ENCODE results near the gene ERC2. TPM values are rescaled to one million over a fixed set of nuclear protein-coding genes. Genes with fewer than 3 reads are reported as not detected.

ERC2 gene
- polyA plus RNA-seq, 2 of the 4 experiments (the other 2 are of a cell fraction): 0.16 TPM; not detected in 1

GRCh38 chr3:55958605-55959004 is 509.7 kb downstream of the ERC2 start:
- TF ChIP-seq BHLHE40 (IDR thresholded peaks at IDR 0.05; ENCODE audit: low read depth, low read length): no peak
- no peak for TF ChIP-seq SMC3 (IDR thresholded peaks at IDR 0.05)
- TF ChIP-seq FOSL2 (IDR thresholded peaks at IDR 0.05): no peak
- no peak for TF ChIP-seq FOSL2 (CRISPR knock-in tag; IDR thresholded peaks at IDR 0.05)
- TF ChIP-seq MAFK (IDR thresholded peaks at IDR 0.05; ENCODE audit: partially characterized antibody): no peak
- no peak for TF ChIP-seq MAX (IDR thresholded peaks at IDR 0.05)
- no peak for TF ChIP-seq GATA3 (IDR thresholded peaks at IDR 0.05; ENCODE audit: borderline replicate concordance)
- no peak for TF ChIP-seq TFCP2L1 (CRISPR knock-in tag; IDR thresholded peaks at IDR 0.05)
- no peak for TF ChIP-seq ATOH8 (CRISPR knock-in tag; IDR thresholded peaks at IDR 0.05; ENCODE audit: low read depth)
- no peak for TF ChIP-seq PHF8 (IDR thresholded peaks at IDR 0.05; ENCODE audit: borderline replicate concordance, low read depth)
- no peak for TF ChIP-seq BCL3 (IDR thresholded peaks at IDR 0.05)
- ChIA-PET CTCF (interaction anchor here (0.5 kb wide), 1 partner anchor 350 kb away, joined by 3 read pairs; no protein-coding TSS in a partner anchor), POLR2A (no interaction called here)
- Histone ChIP-seq H3K27ac (no peak overlapping the region), H3K4me1 (no peaks in the 10 kb centered on the region), H3K4me2 (no peak overlapping the region), H3K4me3 (no peak overlapping the region), H3K9me3 (no peaks in the 10 kb centered on the region)
- 25% methylated on average over 2 of the region's 8 CpGs for WGBS (ENCODE audit: missing lambda C conversion rate)
- no peak for DNase-seq (ENCODE audit: low read depth in 1 of 2, low spot score in 1 of 2)
- ATAC-seq: no peak
- no peak for FAIRE-seq

- CTCF ChIA-PET: no interaction called here
Measured at GRCh38 chr3:55955891-55956477, 512.3 kb downstream of the ERC2 start.

GRCh38 chr3:55951388-55951787 is 516.9 kb downstream of the ERC2 start:
- no peak for FAIRE-seq
- H3K4me3 ChIP-seq: no peak overlapping the region
- ChIA-PET POLR2A (no interaction called here), CTCF (no interaction called here)
- H3K9me3 ChIP-seq: no peaks in the 10 kb centered on the region
- no peak overlapping the region for H3K4me2 ChIP-seq
- H3K4me1 ChIP-seq: no peaks in the 10 kb centered on the region
- TF ChIP-seq JUNB (IDR thresholded peaks at IDR 0.05): no peak
- no peak for TF ChIP-seq HOXB13 (CRISPR knock-in tag; IDR thresholded peaks at IDR 0.05; ENCODE audit: low read depth)
- TF ChIP-seq CHD2 (IDR thresholded peaks at IDR 0.05; ENCODE audit: low read length, partially characterized antibody): no peak
- no peak for TF ChIP-seq NR3C1 (IDR thresholded peaks at IDR 0.05)
- TF ChIP-seq SREBF2 (IDR thresholded peaks at IDR 0.05): no peak
- TF ChIP-seq RCOR1 (IDR thresholded peaks at IDR 0.05; ENCODE audit: low read depth, low read length): no peak
- no peak for TF ChIP-seq BCL3 (IDR thresholded peaks at IDR 0.05)
- TF ChIP-seq HOXB5 (CRISPR knock-in tag; IDR thresholded peaks at IDR 0.05): no peak
- TF ChIP-seq FOXS1 (CRISPR knock-in tag; IDR thresholded peaks at IDR 0.05): no peak
- no peak for TF ChIP-seq CTCF (IDR thresholded peaks at IDR 0.05)
- WGBS (ENCODE audit: missing lambda C conversion rate): 57% methylated on average over 4 of the region's 4 CpGs
- no peak for DNase-seq (ENCODE audit: low read depth in 1 of 2, low spot score in 1 of 2)
- no peak overlapping the region for H3K27ac ChIP-seq
- ATAC-seq: no peak

More at GRCh38 chr3:55955891-55956477, 512.3 kb downstream of the ERC2 start:
- Histone ChIP-seq H3K4me1 (no peaks in the 10 kb centered on the region), H3K4me3 (no peak overlapping the region), H3K9me3 (no peaks in the 10 kb centered on the region), H3K27ac (no peak overlapping the region), H3K4me2 (no peak overlapping the region)
- POLR2A ChIA-PET: no interaction called here
- ATAC-seq (no peak), DNase-seq (ENCODE audit: low read depth in 1 of 2, low spot score in 1 of 2) (no peak), FAIRE-seq (no peak)
- TF ChIP-seq ZSCAN20 (CRISPR knock-in tag; IDR thresholded peaks at IDR 0.05) (no peak), RCOR1 (IDR thresholded peaks at IDR 0.05; ENCODE audit: low read depth, low read length) (no peak), CBX8 (IDR thresholded peaks at IDR 0.05) (no peak), ZNF302 (CRISPR knock-in tag; IDR thresholded peaks at IDR 0.05) (no peak), MAFK (IDR thresholded peaks at IDR 0.05; ENCODE audit: partially characterized antibody) (no peak), ESRRA (IDR thresholded peaks at IDR 0.05; ENCODE audit: borderline replicate concordance, low read length) (no peak)
- 4% methylated on average over 4 of the region's 4 CpGs for WGBS (ENCODE audit: missing lambda C conversion rate)
